SK-N-SH treated with all-trans-retinoic acid at 6 μM for 48 hours (cell line): Measurements from ENCODE around the gene NOP14.

ENCODE experiments used
- ZFP30 ChIP-seq: fragments of 450-650 bp; formaldehyde crosslinking; IDR thresholded peaks from 2 replicates; pipeline ENCODE4 v1.5.0; 2022; ENCODE audit warnings: mild to moderate bottlenecking, moderate library complexity
- ZNF70 ChIP-seq: fragments of 450-650 bp; formaldehyde crosslinking; IDR thresholded peaks from 2 replicates; pipeline ENCODE4 v1.5.0; 2020; ENCODE audit warnings: mild to moderate bottlenecking, moderate library complexity
- TF ChIP-seq, protein P1 (sequence below): fragments of 250-450 bp; sonication (Bioruptor Pico); IDR thresholded peaks from 2 replicates; pipeline ENCODE4 v1.5.1; 2021; ENCODE audit warnings: mild to moderate bottlenecking, moderate library complexity
- TF ChIP-seq, protein P2 (sequence below): fragments of 250-450 bp; sonication (Bioruptor Pico); IDR thresholded peaks from 2 replicates; pipeline ENCODE4 v1.8.0; 2020; ENCODE audit warnings: mild to moderate bottlenecking, moderate library complexity, borderline replicate concordance

DNA sequence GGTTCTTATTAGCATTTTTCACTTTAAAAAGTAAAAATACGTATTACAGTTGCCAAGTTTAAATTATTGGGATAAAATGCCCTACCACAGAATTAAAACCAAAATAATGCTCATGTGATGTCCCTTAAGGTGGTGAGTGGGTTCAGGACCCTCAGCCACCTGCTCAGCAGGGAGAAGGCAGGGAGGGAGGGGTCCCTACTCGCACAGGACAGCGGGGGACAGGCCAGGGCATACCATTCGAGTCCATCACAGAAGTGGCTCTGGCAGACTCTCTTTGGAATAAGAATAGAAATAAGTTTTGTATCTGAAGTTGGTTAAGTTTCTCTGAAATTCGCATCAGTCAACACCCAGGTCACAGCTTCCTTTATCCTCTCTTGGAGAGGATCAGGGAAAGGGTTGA, 37.7 kb downstream of the NOP14 start:
- TF ChIP-seq, protein P1, sequence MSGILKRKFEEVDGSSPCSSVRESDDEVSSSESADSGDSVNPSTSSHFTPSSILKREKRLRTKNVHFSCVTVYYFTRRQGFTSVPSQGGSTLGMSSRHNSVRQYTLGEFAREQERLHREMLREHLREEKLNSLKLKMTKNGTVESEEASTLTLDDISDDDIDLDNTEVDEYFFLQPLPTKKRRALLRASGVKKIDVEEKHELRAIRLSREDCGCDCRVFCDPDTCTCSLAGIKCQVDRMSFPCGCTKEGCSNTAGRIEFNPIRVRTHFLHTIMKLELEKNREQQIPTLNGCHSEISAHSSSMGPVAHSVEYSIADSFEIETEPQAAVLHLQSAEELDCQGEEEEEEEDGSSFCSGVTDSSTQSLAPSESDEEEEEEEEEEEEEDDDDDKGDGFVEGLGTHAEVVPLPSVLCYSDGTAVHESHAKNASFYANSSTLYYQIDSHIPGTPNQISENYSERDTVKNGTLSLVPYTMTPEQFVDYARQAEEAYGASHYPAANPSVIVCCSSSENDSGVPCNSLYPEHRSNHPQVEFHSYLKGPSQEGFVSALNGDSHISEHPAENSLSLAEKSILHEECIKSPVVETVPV (CRISPR knock-in tag) = no peak
- TF ChIP-seq ZNF70 (CRISPR knock-in tag) = no peak
- TF ChIP-seq, protein P2, sequence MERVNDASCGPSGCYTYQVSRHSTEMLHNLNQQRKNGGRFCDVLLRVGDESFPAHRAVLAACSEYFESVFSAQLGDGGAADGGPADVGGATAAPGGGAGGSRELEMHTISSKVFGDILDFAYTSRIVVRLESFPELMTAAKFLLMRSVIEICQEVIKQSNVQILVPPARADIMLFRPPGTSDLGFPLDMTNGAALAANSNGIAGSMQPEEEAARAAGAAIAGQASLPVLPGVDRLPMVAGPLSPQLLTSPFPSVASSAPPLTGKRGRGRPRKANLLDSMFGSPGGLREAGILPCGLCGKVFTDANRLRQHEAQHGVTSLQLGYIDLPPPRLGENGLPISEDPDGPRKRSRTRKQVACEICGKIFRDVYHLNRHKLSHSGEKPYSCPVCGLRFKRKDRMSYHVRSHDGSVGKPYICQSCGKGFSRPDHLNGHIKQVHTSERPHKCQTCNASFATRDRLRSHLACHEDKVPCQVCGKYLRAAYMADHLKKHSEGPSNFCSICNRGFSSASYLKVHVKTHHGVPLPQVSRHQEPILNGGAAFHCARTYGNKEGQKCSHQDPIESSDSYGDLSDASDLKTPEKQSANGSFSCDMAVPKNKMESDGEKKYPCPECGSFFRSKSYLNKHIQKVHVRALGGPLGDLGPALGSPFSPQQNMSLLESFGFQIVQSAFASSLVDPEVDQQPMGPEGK (CRISPR knock-in tag) = no peak
- no peak for TF ChIP-seq ZFP30 (CRISPR knock-in tag)
